Peyer's patch (tissue), 4 donors: ENCODE results near the gene DOCK1.

ENCODE experiments used
- CTCF ChIP-seq, 6 experiments: fragments of 450-650 bp in 4 of 6; fragments of 200-600 bp in 2 of 6; sonication (generic) in 1 of 6; IDR thresholded peaks; one replicate each; pipeline ENCODE4 v1.5.1; 2017 to 2019; ENCODE audit warnings: antibody characterized with exemption in 6 of 6, mild to moderate bottlenecking in 3 of 6, moderate library complexity in 1 of 6
- POLR2A ChIP-seq, 2 donors: fragments of 450-650 bp; IDR thresholded peaks; one replicate each; pipeline ENCODE4 v1.5.1; 2017; ENCODE audit warnings: antibody characterized with exemption in 2 of 2, mild to moderate bottlenecking in 2 of 2, moderate library complexity in 2 of 2

GRCh38 chr10:127275272-127275671 is 370.0 kb downstream of the DOCK1 start:
- TF ChIP-seq CTCF (IDR thresholded peaks at IDR 0.05) = no peak
- TF ChIP-seq POLR2A (IDR thresholded peaks at IDR 0.05) = no peak
